C4-2B (cell line): ENCODE measurements around the gene CASP9.

ENCODE experiments used
- ZFX ChIP-seq: fragments of 450-650 bp; IDR thresholded peaks from 2 replicates; pipeline ENCODE4 v1.6.1; 2017
- TF ChIP-seq, protein P1 (sequence below): fragments of 450-650 bp; conservative IDR thresholded peaks from 2 replicates; pipeline ENCODE4 v1.5.1; 2017; ENCODE audit warnings: mild to moderate bottlenecking

DNA sequence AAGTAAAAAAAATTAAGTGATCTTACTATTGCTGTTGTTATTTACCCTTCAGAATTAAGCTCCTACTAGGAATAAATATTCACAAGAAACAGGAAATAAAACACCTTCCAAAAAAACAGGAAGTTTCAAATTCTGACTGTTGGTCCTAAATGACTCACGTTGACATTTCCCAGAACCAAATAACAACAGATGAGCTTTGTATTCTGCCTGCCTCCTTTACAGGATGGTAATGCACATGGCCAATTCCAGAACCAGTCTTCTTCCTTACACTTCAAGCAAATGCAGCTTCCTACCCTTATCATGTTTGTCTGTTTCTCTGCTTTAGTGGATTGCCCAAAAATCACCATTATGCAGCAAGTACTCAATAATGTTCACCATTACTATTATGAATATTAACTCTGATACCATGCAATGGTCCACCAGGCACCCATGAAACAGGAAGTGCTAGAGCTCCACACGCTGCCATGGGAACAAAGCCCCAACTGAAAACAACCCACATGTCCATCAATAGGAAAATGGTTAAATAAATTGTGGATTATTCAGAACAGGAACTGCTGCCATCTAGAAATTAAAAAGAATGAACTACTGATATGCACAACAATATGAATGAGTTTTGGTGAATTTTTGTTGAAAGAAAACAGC lies 8.9 kb downstream of the CASP9 start:
- TF ChIP-seq, protein P1, sequence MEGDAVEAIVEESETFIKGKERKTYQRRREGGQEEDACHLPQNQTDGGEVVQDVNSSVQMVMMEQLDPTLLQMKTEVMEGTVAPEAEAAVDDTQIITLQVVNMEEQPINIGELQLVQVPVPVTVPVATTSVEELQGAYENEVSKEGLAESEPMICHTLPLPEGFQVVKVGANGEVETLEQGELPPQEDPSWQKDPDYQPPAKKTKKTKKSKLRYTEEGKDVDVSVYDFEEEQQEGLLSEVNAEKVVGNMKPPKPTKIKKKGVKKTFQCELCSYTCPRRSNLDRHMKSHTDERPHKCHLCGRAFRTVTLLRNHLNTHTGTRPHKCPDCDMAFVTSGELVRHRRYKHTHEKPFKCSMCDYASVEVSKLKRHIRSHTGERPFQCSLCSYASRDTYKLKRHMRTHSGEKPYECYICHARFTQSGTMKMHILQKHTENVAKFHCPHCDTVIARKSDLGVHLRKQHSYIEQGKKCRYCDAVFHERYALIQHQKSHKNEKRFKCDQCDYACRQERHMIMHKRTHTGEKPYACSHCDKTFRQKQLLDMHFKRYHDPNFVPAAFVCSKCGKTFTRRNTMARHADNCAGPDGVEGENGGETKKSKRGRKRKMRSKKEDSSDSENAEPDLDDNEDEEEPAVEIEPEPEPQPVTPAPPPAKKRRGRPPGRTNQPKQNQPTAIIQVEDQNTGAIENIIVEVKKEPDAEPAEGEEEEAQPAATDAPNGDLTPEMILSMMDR, result no peak
- TF ChIP-seq ZFX, result no peak
